HG03575 (cell line): Measurements from ENCODE around the gene GORAB.

ENCODE experiments used
- ATAC-seq: cut with Tn5 transposase; IDR thresholded peaks from one replicate; pipeline ENCODE4 v1.9.1; 2021; ENCODE audit not compliant: unreplicated experiment, insufficient number of reproducible peaks, low FRiP score; ENCODE audit errors: extremely low read depth

GORAB gene

GRCh38 chr1:170583186-170583585 is 51.2 kb downstream of the GORAB start:
- ATAC-seq, result no peak

- ATAC-seq, result no peak
These were observed 54.6 kb downstream of the GORAB start for GRCh38 chr1:170586321-170587252.

- ATAC-seq, result no peak
These were observed 55.3 kb downstream of the GORAB start for GRCh38 chr1:170587253-170587593.

GRCh38 chr1:170590921-170591705 is 59.1 kb downstream of the GORAB start:
- no peak for ATAC-seq

GRCh38 chr1:170592591-170593111 is 60.7 kb downstream of the GORAB start:
- ATAC-seq, result no peak

GRCh38 chr1:170593173-170594011 is 61.4 kb downstream of the GORAB start:
- ATAC-seq, result no peak

GRCh38 chr1:170594066-170594626 is 62.2 kb downstream of the GORAB start:
- ATAC-seq, result no peak

- ATAC-seq, result no peak
These were observed 64.7 kb downstream of the GORAB start for GRCh38 chr1:170596701-170597100.

GRCh38 chr1:170598618-170599017 is 66.7 kb downstream of the GORAB start:
- ATAC-seq, result no peak

- no peak for ATAC-seq
These were observed 67.1 kb downstream of the GORAB start for GRCh38 chr1:170599033-170599432.

GRCh38 chr1:170601866-170602265 is 69.9 kb downstream of the GORAB start:
- no peak for ATAC-seq
